Upper lobe of left lung (tissue), 6 donors: ENCODE results near the gene PREX1. TPM values are rescaled to one million over a fixed set of nuclear protein-coding genes. Genes with fewer than 3 reads are reported as not detected.

Experiments
- ATAC-seq, 2 donors: fragments of 200-7000 bp; cut with Tn5 transposase; one replicate each; pipeline ENCODE4 v1.9.1; 2022; ENCODE audit warnings: mild to moderate bottlenecking in 2 of 2, moderate library complexity in 2 of 2; ENCODE audit not compliant: low FRiP score in 2 of 2
- DNase-seq, 2 donors: peaks; one replicate each; pipeline ENCODE4 v3.0.0-alpha.2; 2019 to 2020
- H3K27ac ChIP-seq, 4 donors: fragments of 200-600 bp; sonication (generic); one replicate each; pipeline ENCODE4 v1.5.1; 2016 to 2019
- H3K27me3 ChIP-seq, 4 donors: fragments of 200-600 bp; sonication (generic); one replicate each; pipeline ENCODE4 v1.5.1; 2017 to 2019
- H3K36me3 ChIP-seq, 4 donors: fragments of 200-600 bp; sonication (generic); one replicate each; pipeline ENCODE4 v1.5.1; 2016 to 2019
- H3K4me1 ChIP-seq, 4 donors: fragments of 200-600 bp; sonication (generic); one replicate each; pipeline ENCODE4 v1.5.1; 2018 to 2019
- H3K4me3 ChIP-seq, 4 donors: fragments of 200-600 bp; sonication (generic); one replicate each; pipeline ENCODE4 v1.5.1; 2017 to 2019; ENCODE audit warnings: mild to moderate bottlenecking in 2 of 4, moderate library complexity in 1 of 4
- H3K9me3 ChIP-seq, 4 donors: fragments of 200-600 bp; sonication (generic); one replicate each; pipeline ENCODE4 v1.5.1; 2018 to 2019
- EP300 ChIP-seq, 4 donors: sonication (generic); formaldehyde crosslinking; IDR thresholded peaks; one replicate each; pipeline ENCODE4 v1.5.1; 2017; ENCODE audit warnings: antibody characterized with exemption in 4 of 4, control low read depth in 2 of 4
- POLR2A ChIP-seq, 4 donors: fragments of 450-650 bp; IDR thresholded peaks; one replicate each; pipeline ENCODE4 v1.5.1; 2016 to 2017; ENCODE audit warnings: antibody characterized with exemption in 4 of 4, mild to moderate bottlenecking in 2 of 4
- POLR2AphosphoS5 ChIP-seq, 2 donors: sonication (generic); formaldehyde crosslinking; IDR thresholded peaks; one replicate each; pipeline ENCODE4 v1.5.1; 2017; ENCODE audit warnings: antibody characterized with exemption in 2 of 2
- WGBS, 2 donors: methylation state at CpG; one replicate each; pipeline ENCODE4 v1.1.5; 2017 to 2018; 5-methylcytosine and 5-hydroxymethylcytosine counted together
- total RNA-seq, 6 donors: library from RNA; depleted of rRNA in 4 of 6; stranded (reverse); fragments of >200 nt in 4 of 6; gene quantifications; one replicate each; pipeline versions ENCODE4 v1.1.0 to v1.2.1, GENCODE V29; 2016 to 2021
- TF ChIP-seq, protein P1 (sequence below), 6 experiments: fragments of 450-650 bp in 4 of 6; fragments of 200-600 bp in 2 of 6; sonication (generic) in 2 of 6; IDR thresholded peaks; one replicate each; pipeline ENCODE4 v1.5.1; 2016 to 2019; ENCODE audit warnings: antibody characterized with exemption in 6 of 6
- donor health status: DM: no; HTN: no; CAD: no; lungs with moderate emphysema.
- donor health status: DM: no; HTN: yes; CAD: no; lungs with severe emphysema.

PREX1 gene
- total RNA-seq, 6 donors from 2014 or later: 42.8 to 177 (median 74.6) TPM

DNA sequence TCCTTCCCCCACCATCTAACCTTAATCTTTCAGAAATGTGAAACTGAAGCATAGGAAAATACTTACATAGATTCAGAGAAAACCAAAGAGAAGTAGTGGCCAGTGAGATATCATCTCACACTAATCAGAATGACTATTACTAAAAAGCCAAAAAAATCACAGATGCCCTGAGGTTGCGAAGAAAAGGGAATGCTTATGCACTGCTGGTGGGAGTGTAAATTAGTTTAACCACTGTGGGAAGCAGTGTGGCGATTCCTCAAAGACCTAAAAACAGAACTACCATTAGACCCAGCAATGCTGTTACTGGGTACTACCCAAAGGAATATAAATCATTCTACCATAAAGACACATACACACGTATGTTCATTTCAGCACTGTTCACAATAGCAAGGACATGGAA, 9.2 kb upstream of the PREX1 start:
- H3K9me3 ChIP-seq: no peaks in the 10 kb centered on the region
- no peak for TF ChIP-seq POLR2A (IDR thresholded peaks at IDR 0.05)
- TF ChIP-seq POLR2AphosphoS5 (IDR thresholded peaks at IDR 0.05): no peak
- TF ChIP-seq EP300 (IDR thresholded peaks at IDR 0.05): no peak
- no peaks in the 10 kb centered on the region for H3K36me3 ChIP-seq
- peaks cover 1 to 10% (median 8%) of the 10 kb centered on the region in 4 donors for H3K4me1 ChIP-seq
- DNase-seq (no peak), ATAC-seq (no peak)
- H3K27me3 ChIP-seq: no peaks in the 10 kb centered on the region
- H3K4me3 ChIP-seq: no peak overlapping the region
- no peak overlapping the region for H3K27ac ChIP-seq
- 81 to 82% methylated on average over 3 of the region's 3 CpGs for WGBS, 2 donors

DNA sequence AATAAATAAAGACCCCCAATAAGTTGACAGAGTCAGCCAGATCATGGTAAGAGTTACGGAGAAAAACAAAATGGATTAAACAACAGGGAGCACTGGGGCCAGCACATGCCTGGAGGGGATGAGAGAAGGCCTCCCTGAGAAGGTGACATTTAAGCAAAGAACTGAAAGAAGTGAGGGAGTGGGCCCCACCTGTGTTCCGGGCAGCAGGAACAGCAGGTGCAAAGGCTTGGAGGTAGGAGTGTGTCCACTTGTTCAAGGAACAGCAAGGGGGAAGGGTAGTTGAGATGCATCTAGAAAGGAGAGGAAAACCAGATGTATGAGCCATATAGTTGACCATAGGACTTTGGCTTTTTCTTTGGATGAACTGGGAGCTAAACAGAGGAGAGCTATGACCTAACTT, 7.6 kb upstream of the PREX1 start:
- TF ChIP-seq, protein P1, sequence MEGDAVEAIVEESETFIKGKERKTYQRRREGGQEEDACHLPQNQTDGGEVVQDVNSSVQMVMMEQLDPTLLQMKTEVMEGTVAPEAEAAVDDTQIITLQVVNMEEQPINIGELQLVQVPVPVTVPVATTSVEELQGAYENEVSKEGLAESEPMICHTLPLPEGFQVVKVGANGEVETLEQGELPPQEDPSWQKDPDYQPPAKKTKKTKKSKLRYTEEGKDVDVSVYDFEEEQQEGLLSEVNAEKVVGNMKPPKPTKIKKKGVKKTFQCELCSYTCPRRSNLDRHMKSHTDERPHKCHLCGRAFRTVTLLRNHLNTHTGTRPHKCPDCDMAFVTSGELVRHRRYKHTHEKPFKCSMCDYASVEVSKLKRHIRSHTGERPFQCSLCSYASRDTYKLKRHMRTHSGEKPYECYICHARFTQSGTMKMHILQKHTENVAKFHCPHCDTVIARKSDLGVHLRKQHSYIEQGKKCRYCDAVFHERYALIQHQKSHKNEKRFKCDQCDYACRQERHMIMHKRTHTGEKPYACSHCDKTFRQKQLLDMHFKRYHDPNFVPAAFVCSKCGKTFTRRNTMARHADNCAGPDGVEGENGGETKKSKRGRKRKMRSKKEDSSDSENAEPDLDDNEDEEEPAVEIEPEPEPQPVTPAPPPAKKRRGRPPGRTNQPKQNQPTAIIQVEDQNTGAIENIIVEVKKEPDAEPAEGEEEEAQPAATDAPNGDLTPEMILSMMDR (IDR thresholded peaks at IDR 0.05): no peak
- no peak for TF ChIP-seq EP300 (IDR thresholded peaks at IDR 0.05)
- no peak for TF ChIP-seq POLR2AphosphoS5 (IDR thresholded peaks at IDR 0.05)
- TF ChIP-seq POLR2A (IDR thresholded peaks at IDR 0.05): no peak
- H3K4me1 ChIP-seq: peaks cover 11 to 24% (median 19%) of the 10 kb centered on the region in 4 donors
- ATAC-seq (no peak), DNase-seq (no peak)
- no peaks in the 10 kb centered on the region for H3K27me3 ChIP-seq
- 91 to 92% methylated on average over 2 of the region's 2 CpGs for WGBS, 2 donors
- no peak overlapping the region for H3K27ac ChIP-seq
- H3K4me3 ChIP-seq: no peak overlapping the region
- no peaks in the 10 kb centered on the region for H3K36me3 ChIP-seq
- H3K9me3 ChIP-seq: no peaks in the 10 kb centered on the region

DNA sequence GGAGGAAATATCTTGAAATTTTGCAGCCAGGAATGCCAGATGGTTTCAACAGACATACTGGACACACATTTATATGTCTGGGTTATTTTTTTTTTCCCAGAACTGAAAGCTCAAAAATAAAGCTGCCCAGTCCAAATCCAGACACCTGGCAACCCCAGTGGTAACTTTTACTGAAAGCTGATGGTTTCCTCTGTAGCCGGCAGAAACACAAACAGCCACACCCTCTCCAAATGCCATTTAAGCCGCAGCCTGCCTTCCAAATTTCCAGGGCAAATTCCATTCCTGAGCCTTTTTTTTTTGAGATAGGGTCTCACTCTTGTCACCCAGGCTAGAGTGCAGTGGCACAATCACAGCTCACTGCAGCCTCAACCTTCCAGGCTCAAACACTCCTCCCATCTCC, 6.5 kb upstream of the PREX1 start:
- 48 to 51% methylated on average over 2 of the region's 2 CpGs for WGBS, 2 donors
- peaks cover 11 to 26% (median 19%) of the 10 kb centered on the region in 4 donors for H3K4me1 ChIP-seq
- H3K27ac ChIP-seq: no peak overlapping the region
- DNase-seq (no peak), ATAC-seq (no peak)
- no peaks in the 10 kb centered on the region for H3K27me3 ChIP-seq
- no peak for TF ChIP-seq POLR2A (IDR thresholded peaks at IDR 0.05)
- TF ChIP-seq, protein P1 (IDR thresholded peaks at IDR 0.05): no peak
- no peak for TF ChIP-seq EP300 (IDR thresholded peaks at IDR 0.05)
- TF ChIP-seq POLR2AphosphoS5 (IDR thresholded peaks at IDR 0.05): no peak
- no peaks in the 10 kb centered on the region for H3K9me3 ChIP-seq
- no peaks in the 10 kb centered on the region for H3K36me3 ChIP-seq
- H3K4me3 ChIP-seq: no peak overlapping the region

DNA sequence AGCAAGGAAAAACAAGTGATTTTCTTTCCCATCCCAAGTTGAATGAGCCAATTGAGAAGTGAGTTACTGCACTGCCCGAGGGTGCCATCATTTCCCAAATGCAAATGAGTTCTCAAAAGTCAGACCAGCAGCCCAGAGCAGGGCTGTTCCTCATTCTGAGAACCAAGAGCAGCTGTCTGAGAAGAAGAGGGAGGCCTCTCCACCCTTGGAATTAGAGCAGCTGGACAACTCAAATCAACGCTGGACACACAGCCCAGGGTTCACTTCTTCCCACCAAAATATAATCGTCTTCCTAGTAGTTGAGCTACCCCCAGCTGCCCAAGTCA, 4.6 kb upstream of the PREX1 start:
- TF ChIP-seq, protein P1 (IDR thresholded peaks at IDR 0.05): no peak
- TF ChIP-seq POLR2A (IDR thresholded peaks at IDR 0.05): no peak
- TF ChIP-seq EP300 (IDR thresholded peaks at IDR 0.05): no peak
- no peak for TF ChIP-seq POLR2AphosphoS5 (IDR thresholded peaks at IDR 0.05)
- 45 to 55% methylated on average over 2 to 3 of the region's 3 CpGs for WGBS, 2 donors
- H3K36me3 ChIP-seq: no peaks in the 10 kb centered on the region
- H3K27me3 ChIP-seq: peaks cover 0 to 3% (median 0%) of the 10 kb centered on the region in 4 donors
- H3K9me3 ChIP-seq: no peaks in the 10 kb centered on the region
- no peak overlapping the region for H3K4me3 ChIP-seq
- DNase-seq (peak in 1 of 2 donors; percentile 65), ATAC-seq (peak in 1 of 2 donors; percentile 56)
- peak overlapping the region; percentile 35 to 68 (median 63) for H3K27ac ChIP-seq
- peaks cover 13 to 36% (median 29%) of the 10 kb centered on the region in 4 donors for H3K4me1 ChIP-seq

DNA sequence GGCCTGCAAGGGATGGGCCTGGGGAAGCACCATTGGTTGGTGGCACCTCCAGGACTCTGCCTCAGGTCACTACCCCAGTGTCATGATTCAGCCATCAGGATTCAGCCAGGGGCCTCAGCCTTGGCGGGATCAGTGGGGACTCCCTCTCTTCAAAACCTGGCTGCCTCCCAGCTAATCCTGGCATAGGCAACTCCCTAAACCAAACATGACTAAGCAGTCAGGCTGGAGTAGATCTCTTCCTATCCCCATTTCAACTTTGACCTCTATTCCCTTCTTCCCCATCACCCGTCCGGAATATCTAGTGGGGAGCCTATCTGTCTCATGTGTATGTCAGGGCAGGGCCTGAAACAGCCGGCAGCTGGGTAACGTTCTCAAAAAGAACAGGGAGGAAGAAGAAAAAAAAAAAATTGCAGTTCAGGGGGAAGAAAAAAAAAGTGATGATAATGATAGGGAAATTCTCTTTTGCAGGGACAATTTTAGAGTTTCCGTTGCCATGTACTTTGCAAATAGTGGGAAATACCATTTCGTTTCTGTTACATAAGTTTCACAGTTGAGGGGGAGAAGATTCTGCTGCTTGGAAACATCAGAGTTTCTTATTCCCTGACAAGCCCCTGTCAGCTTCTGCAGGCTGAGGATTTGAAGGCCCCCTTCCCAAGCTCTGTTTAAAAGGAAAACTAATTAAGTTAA, 4.1 kb upstream of the PREX1 start:
- peak in 1 of 2 donors; percentile 52 for DNase-seq
- H3K9me3 ChIP-seq: no peaks in the 10 kb centered on the region
- TF ChIP-seq POLR2AphosphoS5 (IDR thresholded peaks at IDR 0.05) (peak in 1 of 2 donors; percentile 14), POLR2A (IDR thresholded peaks at IDR 0.05) (no peak), EP300 (IDR thresholded peaks at IDR 0.05) (no peak)
- TF ChIP-seq, protein P1 (IDR thresholded peaks at IDR 0.05): no peak

More for the DNA sequence above, 4.1 kb upstream of the PREX1 start:
- H3K4me3 ChIP-seq: no peak overlapping the region
- WGBS, 2 donors: 20 to 28% methylated on average over 7 of the region's 7 CpGs
- H3K4me1 ChIP-seq: peaks cover 13 to 36% (median 31%) of the 10 kb centered on the region in 4 donors
- H3K36me3 ChIP-seq: no peaks in the 10 kb centered on the region
- H3K27ac ChIP-seq: peak overlapping the region; percentile 35 to 68 (median 63)
- H3K27me3 ChIP-seq: peaks cover 0 to 3% (median 0%) of the 10 kb centered on the region in 4 donors
- peak; percentile 8 to 20 for ATAC-seq
